HG03378 (cell line): ENCODE data around the gene PPP2R3B.

Experiments used
- ATAC-seq: cut with Tn5 transposase; IDR thresholded peaks from one replicate; pipeline ENCODE4 v1.9.1; 2021; ENCODE audit warnings: mild to moderate bottlenecking, moderate library complexity; ENCODE audit not compliant: unreplicated experiment

Gene PPP2R3B

DNA sequence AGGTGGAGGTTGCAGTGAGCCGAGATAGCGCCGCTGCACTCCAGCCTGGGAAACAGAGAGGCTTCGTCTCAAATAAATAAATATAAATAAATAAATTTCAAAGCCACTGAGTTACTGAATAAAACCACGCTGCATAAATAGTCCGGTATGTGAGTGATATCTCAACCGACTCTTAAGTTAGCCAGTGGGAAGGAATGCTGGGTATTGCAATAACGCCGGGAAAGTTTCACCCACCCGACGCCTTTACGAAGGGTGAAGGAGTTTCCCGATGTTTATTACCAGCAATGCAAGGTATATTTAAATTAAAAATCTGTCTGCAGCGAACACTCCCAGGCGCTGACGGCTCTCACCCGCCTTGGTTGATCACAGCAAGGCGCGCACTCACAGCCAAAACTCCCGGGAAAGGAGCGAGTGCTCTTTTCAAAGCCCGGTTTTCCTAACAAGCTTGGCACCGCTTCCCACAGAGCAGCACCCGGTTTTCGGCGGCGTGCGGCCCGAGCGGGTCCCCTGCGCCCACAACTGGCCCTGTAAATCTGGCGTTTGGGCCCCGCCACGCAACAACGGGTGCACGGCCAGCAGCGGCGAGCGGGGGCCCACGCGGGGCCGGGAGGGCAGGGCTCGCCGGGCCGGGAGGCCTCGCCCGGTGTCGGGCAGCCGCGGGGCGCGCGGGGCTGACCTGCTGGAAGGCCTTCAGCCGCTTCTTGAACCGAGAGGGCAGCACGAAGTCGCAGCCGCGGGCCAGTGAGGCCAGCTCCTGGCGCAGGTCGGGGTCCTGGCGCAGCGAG, 13.7 kb downstream of the PPP2R3B start:
- ATAC-seq: no peak

DNA sequence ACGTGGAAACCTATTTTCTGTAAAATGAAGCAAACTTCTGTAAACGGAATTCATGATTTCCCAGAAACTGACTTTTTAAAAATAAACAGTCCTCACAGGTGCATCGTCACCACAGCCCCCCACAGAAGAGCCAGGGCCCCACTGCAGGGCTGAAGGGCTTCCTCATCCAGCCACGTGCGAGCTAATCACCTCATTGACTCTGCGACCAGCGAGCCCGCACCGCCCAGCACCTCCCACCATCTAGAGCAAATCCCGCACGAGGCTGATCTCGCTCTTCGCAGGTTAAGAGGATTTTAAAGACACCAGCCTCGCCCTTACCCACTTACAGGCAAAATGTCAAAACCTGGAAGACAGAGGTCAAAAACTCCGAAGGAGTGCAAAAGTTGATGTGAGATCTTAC, 14.8 kb downstream of the PPP2R3B start:
- no peak for ATAC-seq

DNA sequence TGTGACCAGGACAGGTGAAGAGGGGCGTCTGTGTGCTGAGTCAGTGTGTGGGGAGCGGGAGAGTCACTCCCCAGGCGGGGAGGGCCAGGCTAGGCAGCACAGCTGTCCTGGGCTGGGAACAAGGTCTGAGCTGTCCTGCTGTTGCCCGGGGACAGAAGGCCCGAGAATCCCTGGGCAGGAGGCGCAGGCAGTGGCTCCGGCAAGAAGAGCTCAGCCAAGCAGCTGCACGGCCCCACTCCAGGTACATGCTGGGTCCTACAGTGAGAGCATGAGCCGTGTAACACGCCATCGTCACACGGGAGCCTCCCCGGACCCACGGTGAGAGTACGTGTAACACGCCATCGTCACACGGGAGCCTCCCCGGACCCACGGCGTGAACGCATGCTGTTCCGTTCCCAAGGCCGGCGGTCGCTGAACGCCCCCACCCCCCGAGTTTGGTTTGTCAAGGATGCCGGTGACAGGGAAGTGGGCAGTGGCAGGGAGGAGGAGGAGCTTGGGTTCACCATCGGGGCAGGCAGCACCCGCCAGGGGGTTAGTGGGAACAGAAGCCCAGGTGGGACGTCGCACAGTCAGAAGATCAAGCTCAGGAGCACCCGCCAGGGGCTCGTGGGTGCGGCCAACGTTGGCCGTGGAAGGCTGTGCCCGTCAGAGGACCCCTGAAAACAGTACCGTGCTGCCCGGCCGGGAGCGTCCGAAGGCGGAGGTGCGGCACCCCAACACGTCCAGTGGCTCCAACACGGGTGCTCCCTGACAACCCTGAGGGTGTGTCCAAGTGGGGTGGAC, 15.6 kb downstream of the PPP2R3B start:
- no peak for ATAC-seq

DNA sequence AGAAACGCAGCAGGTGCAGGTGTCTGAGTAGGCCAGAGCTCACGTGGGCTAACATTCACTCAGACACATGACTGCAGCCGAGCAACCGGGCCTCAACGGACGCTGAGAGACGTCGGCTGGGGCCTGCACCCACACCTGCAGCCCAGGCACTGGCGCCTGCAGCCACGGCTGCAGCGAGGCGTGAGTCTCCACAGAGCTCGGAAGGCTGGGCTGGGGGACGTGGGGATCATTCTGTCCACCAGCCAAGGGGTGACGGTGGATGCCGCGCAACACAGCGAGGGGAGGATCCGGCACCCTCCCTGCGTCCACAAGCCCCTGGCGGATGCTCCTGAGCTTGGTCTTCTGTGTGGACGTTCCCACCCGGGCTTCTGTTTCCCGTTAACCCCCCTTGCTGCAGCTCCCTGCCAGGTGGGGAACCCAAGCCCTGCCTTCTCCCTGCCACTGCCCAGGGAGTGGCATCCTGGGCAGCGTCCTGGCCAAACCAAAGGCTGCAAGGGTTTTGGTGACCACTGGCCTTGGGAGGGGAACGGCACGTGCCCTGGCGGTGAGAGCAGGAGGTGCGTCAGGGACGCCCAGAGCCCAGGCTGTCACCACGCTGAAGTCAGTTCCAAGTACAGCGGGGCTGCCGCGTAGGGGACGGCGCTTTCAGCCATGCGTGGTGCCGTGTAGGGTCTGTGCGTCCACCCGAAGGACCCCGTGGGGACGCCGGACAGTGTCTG, 16.3 kb downstream of the PPP2R3B start:
- no peak for ATAC-seq

DNA sequence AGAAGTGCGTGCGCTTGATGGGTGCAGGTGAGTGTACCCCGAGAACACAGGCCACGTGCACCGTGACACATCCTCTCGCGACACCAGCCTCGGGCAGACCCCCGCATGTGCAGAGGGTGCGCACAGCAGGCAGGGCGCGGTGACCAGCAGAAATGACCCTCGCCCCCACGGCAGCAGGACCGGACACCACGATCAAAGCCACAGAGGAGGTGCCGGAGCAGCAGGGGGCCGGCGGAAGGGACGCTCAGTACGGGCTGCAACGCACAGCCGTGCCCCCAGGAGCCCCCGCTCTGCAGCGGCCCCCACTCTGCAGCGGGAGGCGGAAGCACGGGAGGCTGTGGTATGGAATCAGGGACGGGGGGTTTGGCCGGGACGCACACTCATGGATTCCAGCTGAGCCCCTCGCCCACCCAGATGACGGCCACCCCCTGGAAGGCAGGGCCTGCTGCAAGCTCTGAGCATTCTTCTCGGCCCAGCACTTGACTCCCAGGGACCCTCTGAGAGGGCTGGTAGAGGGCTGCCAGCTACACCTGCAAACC, 17.1 kb downstream of the PPP2R3B start:
- no peak for ATAC-seq

DNA sequence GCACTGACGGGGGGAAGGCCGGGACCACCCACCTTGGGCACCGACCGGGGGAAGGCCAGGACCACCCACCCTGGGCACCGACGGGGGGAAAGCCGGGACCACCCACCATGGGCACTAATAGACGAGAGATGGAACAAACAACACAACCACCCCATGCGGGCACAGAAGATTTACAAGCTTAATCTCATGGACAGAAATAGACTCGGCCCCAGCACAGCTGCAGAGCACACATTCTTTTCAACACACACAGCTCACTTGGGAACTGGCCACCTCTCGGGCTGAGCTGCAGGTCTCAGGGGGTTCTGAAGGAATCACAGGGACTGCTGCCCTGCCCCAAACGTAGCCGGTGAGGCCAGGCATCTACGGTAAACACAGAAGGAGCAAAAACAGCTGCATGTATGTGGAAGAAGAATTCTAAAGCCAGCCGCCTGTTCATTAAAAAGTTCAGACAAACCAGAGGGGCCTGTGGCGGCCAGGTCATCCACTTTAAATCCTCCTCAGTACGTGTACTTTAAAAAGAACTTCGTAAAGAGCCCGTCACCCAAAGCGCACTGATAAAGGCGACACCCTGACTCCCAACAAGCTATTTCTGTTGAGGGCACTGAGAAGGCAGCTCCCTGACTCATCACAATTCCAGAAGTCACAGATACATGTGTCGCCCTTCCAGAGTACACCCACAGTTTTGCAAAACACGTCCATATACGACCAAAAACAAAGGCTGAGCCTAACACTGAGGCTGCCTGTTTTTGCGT, 17.7 kb downstream of the PPP2R3B start:
- ATAC-seq: no peak

DNA sequence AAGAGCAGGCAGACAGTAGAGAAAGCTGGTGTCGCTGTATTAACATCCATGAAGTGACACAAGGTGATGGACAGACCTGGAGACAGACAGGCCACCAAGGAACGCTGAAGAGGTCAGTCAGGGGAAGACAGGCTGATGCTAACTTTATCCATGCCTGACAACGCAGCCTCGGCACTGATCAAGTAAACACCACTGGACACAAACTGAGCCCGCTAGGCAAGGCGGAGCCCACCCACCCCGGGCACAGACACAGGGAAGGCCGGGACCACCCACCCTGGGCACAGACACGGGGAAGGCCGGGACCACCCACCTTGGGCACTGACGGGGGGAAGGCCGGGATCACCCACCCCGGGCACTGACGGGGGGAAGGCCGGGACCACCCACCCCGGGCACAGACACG, 18.8 kb downstream of the PPP2R3B start:
- ATAC-seq: no peak

DNA sequence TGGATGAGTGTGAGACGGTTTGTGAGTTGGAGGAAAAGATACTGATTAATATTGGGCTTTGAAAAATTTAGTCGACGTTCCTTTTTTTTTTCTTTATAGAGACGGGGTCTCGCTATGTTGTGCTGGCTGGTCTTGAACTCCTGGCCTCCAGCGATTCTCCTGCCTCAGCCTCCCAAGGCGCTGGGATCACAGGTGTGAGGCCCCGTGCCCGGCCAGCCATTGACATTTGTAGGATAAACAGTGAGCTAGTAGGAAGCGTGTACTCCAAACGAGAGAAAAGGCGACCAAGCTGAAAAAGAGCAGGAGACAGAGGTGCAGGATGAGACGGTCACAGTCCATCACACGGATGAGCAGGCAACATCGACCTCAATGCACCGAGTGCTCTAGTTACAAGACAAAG, 19.4 kb downstream of the PPP2R3B start:
- no peak for ATAC-seq

DNA sequence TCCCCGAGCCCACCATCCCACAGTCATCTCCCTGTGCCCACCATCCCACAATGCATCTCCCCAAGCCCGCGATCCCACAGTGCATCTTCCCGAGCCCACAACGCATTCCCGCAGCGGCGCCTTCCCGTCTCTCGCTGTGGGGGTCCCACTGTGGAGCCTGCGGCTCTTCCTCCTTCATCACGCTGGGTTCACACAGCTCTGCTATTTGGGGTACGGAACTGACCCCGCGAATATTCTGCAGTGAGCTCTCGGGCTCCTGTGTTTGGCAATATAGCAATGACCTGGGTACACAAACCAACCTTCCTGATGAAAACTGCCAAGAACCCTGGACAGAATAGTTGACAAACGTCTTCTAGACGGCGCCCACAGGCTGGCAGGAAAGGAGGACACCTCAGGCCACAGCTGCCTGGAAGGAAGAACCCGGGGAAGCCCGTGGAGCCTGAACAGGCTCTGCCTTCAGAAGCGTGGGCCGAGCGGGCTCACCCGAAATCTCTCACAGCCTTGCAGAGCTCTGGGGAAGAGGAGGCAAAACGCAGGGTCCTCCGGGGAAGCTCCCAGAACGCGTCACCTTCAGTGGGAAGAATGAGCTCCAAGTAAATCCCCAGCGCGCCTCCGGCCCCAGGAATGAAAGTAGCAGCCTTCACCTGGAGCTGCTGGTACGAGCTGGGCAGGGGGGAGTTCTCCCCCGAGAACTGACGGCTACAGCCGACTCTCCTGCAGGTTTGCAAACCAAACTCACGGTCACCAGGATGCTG, 22.9 kb downstream of the PPP2R3B start:
- ATAC-seq: no peak

DNA sequence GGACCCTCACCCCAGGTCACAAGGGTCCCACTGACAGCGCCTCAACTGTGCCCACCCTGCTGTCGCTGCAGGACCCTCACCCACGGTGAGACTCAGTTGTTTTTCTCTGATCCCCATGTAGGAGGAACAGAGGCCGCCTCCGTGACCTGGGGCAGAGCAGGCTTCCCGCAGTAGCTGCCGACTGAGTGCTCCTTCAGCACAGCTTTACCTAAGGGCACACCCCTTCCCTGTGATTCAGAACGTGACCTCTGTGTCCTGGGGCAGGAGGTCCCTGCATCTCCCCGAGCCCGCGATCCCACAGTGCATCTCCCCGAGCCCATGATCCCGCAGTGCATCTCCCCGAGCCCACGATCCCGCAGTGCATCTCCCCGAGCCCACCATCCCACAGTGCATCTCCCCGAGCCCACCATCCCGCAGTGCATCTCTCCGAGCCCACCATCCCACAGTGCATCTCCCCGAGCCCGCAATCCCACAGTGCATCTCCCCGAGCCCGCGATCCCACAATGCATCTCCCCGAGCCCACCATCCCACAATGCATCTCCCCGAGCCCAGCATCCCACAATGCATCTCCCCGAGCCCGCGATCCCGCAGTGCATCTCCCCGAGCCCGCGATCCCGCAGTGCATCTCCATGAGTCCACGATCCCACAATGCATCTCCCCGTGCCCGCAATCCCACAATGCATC, 23.6 kb downstream of the PPP2R3B start:
- ATAC-seq: no peak

DNA sequence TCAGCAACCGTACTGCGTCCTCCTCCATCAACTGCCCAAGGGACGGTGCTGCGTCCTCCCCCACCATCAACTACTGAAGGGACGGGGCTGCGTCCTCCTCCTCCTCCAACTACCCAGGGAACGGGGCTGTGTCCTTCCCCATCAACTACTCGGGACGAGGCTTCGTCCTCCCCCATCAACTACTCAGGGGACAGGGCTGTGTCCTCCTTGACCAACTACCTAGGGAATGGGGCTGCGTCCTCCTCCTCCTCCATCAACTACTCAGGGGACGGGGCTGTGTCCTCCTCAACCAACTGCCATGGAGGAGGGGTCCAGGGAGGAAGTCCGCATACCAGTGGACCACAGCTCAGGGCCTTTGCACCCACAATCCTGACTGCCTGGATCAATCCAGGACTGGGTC, 24.4 kb downstream of the PPP2R3B start:
- no peak for ATAC-seq

DNA sequence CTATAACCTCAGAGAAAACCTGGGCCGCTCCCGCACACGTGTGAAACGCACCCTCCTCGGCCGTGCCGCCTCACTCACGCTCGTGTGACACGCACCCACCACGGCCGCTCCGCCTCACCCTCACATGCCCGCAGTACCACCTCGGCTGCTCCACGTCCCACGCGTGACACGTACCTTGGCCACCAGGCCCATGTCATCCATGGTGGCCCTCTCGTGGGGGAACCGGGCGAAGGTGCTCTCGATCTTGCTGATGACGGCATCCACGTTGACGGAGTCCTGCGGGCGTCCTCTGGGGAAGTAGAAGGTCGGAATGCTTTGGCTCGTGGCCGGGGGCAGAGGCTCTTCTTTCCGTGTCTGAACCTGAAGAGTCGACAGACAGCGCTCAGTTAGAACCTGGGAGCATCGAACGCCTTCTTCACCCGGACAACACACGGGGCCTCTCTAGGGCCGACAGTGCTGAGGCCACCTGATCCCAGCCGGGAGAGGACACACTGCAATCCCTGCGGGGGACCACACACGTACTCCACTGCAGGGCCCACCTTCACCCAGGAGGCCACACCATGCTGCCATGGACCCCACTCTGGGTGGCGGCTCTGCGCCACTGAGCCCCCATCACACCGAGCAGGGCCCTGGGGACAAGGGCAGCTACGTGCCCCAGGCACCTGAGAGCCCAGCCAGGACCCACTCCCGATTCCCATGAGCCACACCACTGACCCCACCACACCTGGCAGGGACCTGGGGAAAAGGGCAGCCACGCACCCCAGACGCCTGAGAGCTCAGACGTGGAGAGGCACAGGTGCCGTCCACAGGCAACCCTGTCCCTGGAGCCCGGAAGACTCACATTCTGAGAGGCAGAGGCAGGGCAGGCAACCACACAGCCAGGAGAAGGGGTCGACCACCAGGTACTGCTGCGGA, 25.2 kb downstream of the PPP2R3B start:
- ATAC-seq: no peak

DNA sequence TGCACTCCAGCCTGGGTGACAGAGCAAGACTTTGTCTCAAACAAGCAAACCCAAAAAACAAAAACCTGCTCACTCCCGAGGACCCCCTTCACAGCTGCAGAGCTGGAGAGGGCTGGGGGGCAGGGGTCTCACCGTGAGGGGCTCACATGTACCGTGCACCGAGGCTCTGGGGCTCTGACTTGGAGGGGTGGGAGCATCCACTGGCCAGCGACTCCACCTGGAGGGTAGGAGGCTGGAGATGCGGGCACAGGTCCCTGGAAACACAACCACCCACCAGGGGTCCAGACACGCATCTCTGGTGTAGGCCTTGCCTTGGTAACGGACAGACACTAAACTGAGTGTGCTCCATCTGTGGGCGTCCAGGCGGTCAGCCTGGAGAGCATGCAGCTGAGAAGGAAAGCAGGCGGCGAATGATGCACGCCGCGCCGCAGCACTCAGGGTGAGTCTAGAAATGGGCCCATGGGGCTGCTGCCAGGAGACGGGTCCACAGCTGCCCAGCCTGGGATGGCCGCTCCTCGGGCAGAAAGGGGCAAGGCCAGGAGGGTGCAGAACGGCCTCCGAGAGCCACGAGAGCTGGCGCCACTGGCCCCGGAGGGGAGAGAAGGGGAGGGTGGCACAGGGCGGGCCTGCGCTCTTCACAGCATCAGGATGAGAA, 26.1 kb downstream of the PPP2R3B start:
- no peak for ATAC-seq

DNA sequence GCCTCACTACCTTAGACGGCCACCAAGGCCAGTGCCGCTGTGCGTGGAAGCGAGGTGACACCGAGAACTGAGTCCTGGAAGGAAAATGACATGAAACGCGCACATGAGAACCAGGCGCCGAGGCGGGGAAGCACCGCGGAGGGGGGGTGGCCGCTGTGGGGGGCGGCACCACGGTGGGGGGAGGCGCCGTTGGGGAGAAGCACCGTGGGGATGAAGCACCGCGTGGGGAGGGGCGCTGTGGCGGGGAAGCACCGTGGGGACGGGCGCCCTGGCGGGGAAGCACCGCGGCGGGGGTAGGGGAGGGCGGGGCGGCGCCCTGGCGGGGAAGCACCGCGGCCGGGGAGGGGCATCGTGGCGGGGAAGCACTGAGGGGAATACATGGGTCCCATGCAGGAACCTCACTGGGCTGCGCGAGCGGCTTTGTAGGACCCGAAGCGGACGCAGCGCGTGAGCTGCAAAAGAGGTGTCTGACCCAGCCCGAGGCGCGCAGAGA, 28.0 kb downstream of the PPP2R3B start:
- ATAC-seq: no peak

DNA sequence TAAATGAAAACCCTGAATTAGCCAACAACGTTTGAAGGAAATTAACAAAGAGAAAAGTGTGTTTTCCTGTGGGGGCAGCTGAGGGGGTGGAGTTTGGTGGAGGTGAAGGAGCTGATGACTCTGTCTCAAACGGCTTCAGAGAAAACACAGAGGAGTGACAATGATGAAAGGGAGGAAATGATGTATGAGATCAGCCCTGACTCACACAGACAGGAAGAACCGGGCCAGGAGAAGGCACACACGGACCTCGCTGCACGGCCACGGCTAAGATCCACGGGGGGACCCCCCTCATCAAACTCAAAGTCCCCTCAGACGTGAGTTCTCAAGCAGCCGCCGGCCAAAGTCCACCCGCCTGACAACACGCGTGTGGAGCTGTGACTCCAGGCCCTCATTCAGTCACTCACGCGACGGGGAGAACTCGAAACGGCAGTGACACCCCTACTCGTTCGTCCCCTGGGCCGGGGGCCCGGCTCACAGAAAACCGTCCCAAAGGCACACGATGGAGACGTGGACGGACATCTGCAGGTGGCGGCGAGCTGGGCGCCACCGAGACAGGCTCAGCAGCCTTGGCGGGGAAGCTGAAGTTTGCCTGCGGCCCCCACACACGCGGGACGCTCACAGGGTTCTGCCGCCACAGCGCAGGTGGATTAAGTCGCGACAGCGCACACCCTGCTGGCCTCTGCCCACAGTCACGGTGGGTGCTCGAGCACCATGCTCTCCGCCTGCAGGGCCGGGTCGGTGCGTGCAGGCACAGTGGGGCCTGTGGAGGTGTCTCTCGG, 28.8 kb downstream of the PPP2R3B start:
- ATAC-seq: no peak

DNA sequence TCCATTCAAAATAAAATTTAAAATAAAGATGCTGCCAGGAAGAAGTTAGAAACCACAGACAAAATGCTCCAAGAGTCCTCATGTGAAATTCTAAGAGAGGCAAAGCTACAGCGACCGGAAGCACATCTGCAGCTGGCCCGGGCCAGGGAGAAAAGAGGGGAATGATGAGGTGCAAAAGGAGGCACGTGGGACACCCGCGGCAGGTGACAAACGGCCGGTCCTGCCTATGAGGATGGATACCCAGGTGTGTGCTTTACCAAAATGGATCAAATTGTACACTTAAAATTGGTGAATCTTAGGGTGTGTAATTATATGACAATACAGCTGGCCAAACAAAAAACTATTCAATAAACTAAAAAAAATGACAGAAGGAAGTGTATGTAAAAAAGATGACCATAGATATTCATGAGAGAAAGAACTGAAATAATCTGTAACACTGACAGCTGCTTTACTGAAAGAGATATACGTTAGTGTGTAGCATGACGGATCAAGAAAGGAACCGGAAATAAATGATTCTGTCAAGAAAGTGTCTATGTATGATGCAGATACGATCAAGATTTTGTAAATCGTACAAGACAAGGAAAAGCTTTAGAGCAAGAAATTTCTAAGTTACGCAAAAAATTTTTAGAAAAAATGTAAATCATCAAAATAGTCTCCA, 29.5 kb downstream of the PPP2R3B start:
- ATAC-seq: no peak
